ENCODE results near the gene KRT14. TPM values are rescaled to one million over a fixed set of nuclear protein-coding genes. Genes with fewer than 3 reads are reported as not detected.
"Not testable (repeated sequence)": the region's sequence is repeated elsewhere in the genome, so short reads cannot be mapped to it uniquely, and the experiment has no call there.

Gene KRT14
- total RNA-seq, 3 donors from 2014 or later, result 0.67 TPM; not detected in 2

DNA sequence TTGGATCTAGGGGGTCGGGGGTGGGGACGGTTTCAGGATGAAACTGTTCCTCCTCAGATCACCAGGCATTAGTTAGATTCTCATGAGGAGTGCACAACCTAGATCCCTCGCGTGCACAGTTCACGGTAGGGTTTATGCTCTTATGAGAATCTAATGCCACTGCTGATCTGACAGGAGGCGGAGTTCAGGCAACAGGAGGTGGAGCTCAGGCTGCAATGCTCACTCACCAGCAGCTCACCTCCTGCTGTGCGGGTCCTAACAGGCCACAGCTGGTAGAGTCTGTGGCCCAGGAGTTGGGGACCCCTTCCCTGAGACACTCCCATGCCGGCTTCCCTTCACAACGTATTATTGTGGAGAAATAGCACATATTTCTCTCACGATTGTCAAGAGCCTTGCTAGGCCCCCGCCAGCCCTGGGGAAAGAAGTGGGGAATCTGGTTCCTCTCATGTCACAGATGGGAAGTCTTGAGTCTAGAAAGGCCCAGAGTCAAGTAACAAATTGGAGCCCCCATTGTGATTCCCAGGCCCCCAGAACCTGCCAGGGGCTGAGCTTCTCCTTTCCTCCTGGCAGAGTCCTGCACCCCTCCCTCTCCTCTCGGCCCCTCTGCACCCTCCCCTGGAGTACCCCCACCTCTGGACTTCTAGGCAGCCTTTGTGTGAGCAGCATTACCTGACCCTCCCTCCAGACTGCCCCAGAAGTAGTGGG lies 6.1 kb upstream of the KRT14 start:
- intact Hi-C loops (cut with DNase I, micrococcal nuclease), result no loop called here
- DNase-seq, result no peak
- no peaks in the 10 kb centered on the region for H3K36me3 ChIP-seq (ENCODE audit: low read depth)
- no peak overlapping the region for H3K4me3 ChIP-seq
- H3K9me3 ChIP-seq, result no peaks in the 10 kb centered on the region
- no peak for ATAC-seq
- H3K4me1 ChIP-seq (ENCODE audit: low read depth), result no peaks in the 10 kb centered on the region
- TF ChIP-seq, protein P1, sequence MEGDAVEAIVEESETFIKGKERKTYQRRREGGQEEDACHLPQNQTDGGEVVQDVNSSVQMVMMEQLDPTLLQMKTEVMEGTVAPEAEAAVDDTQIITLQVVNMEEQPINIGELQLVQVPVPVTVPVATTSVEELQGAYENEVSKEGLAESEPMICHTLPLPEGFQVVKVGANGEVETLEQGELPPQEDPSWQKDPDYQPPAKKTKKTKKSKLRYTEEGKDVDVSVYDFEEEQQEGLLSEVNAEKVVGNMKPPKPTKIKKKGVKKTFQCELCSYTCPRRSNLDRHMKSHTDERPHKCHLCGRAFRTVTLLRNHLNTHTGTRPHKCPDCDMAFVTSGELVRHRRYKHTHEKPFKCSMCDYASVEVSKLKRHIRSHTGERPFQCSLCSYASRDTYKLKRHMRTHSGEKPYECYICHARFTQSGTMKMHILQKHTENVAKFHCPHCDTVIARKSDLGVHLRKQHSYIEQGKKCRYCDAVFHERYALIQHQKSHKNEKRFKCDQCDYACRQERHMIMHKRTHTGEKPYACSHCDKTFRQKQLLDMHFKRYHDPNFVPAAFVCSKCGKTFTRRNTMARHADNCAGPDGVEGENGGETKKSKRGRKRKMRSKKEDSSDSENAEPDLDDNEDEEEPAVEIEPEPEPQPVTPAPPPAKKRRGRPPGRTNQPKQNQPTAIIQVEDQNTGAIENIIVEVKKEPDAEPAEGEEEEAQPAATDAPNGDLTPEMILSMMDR (IDR thresholded peaks at IDR 0.05), result no peak

DNA sequence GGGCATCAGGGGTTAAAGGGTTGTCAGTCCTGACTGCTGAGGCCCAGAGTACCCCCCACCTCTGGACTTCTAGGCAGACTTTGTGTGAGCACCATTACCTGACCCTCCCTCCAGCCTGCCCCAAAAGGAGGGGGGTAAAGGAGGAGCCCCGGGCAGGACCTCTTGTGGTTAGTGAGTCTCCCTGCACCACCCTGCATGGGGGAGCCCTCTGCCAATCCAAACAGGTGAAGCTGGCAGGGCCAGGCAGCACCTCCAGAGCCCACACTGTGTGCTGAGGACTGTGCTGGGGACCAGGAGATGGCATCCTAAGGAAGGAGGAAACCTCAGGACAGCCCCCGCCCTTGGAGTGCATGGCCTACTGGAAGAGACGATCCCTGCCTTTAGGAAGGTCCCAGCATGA lies 2.6 kb upstream of the KRT14 start:
- no peaks in the 10 kb centered on the region for H3K9me3 ChIP-seq
- no peaks in the 10 kb centered on the region for H3K4me1 ChIP-seq (ENCODE audit: low read depth)
- ATAC-seq (no peak), DNase-seq (no peak)
- intact Hi-C loops (cut with DNase I, micrococcal nuclease), result no loop called here
- H3K4me3 ChIP-seq, result no peak overlapping the region
- H3K36me3 ChIP-seq (ENCODE audit: low read depth), result no peaks in the 10 kb centered on the region
- TF ChIP-seq, protein P1 (IDR thresholded peaks at IDR 0.05), result no peak

DNA sequence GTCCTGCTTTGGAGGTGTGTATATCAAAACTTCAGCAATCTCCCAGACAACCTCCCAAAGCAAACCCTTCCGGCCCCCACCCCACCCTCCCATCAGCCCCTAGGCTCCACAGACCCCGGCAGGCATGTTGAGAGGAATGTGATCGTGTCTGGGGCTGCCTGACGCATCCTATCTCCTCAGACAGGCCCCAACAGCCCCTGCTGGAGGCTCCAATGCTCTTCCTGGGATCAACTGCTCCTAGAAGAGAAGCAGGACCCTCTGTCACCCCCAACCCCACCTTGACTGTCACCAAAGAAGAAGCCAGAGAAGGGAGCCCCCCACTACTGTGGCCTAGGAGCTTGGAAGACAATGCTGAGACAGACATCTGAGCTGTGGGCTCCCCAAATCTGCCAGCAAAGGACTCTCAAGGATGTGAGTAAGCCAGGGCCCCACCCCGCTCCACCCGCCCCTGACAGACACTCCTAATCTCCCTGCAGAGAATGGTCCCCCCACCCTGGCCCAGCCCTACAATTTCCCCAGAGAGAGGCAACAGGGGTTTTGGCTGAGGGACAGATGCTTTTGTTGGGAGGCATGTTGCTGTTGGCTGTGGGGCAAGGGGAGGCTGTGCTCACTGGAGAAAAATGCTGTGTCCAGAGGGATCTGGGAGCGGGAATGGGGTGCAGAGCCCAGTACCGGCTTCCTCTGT lies 1.6 kb upstream of the KRT14 start:
- ATAC-seq (no peak), DNase-seq (no peak)
- H3K36me3 ChIP-seq (ENCODE audit: low read depth), result no peaks in the 10 kb centered on the region
- no peak overlapping the region for H3K4me3 ChIP-seq
- H3K4me1 ChIP-seq (ENCODE audit: low read depth), result no peaks in the 10 kb centered on the region
- no peaks in the 10 kb centered on the region for H3K9me3 ChIP-seq
- intact Hi-C loops (cut with DNase I, micrococcal nuclease), result no loop called here
- TF ChIP-seq, protein P1 (IDR thresholded peaks at IDR 0.05), result no peak

DNA sequence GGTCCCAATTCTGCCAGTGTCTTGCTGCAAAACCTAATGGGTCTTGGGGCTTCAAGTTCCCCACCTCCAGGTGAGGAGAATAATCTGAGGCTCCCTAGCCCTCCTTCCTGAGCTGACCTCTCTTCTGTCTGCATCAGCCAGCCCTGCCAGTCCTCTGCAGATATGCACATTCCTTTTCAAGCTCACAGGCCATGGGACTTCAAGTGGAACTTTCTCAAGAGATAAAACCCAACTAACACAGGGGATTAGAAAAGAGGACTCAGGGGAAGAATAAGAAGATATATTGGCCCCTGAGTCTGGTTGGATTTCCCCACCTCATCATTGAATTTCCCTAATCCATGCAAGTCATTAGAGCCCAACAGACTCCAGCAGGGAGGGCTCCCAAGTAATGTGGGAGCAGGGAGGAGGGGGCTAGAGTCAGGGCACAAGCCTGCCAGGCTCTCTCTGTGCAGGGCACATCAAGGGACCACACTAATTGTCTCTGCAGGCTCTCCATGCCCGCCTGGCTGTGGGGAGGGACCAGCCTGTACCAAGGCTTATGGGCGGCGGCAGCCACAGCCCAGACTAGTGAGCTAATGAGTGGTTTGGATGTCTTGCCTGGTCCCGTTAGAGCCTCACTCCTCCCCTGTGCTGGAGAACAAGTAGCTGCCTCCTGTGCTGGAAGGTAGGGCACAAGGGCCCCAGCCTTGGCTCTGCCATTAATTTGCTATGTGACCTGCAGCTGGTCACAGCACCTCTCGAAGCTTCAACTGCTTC lies 1.2 kb downstream of the KRT14 start:
- DNase-seq (no peak), ATAC-seq (no peak)
- TF ChIP-seq, protein P1 (IDR thresholded peaks at IDR 0.05), result no peak
- no peak overlapping the region for H3K4me3 ChIP-seq
- H3K36me3 ChIP-seq (ENCODE audit: low read depth), result no peaks in the 10 kb centered on the region
- intact Hi-C loops (cut with DNase I, micrococcal nuclease), result no loop called here
- no peaks in the 10 kb centered on the region for H3K4me1 ChIP-seq (ENCODE audit: low read depth)
- no peaks in the 10 kb centered on the region for H3K9me3 ChIP-seq

DNA sequence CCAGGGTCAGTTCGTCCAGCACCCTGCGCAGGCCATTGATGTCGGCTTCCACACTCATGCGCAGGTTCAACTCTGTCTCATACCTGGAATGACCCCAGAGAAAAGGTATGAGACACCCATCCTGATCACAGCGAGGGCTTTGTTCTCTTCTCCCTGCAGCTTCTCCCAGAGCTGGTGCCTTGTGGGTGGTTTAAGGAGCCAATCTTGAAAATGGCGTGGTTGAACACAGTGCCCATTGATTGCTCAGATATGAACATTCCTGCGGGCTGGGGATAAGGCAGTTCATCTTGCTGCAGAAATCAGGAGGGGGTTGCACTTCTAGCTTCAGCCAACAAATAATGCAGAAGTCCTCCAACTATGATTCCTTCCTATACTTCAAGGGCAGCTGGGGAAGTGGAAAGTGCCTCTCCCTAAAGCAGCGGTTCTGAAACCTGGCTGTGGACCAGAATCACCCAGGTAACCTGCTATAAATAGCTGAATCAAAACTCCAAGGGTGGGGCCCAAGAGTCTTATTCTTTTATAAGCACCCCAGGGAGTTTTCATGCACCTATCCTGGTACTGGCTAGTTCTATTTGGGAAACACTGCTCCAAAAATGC lies 2.3 kb downstream of the KRT14 start:
- H3K4me3 ChIP-seq; ATAC-seq; H3K36me3 ChIP-seq (ENCODE audit: low read depth); intact Hi-C loops (cut with DNase I, micrococcal nuclease); H3K4me1 ChIP-seq (ENCODE audit: low read depth); H3K9me3 ChIP-seq; DNase-seq: not testable (repeated sequence)
